Lower leg skin (tissue), 4 donors: ENCODE results near the gene NSD1. TPM values are rescaled to one million over a fixed set of nuclear protein-coding genes. Genes with fewer than 3 reads are reported as not detected.

Experiments
- DNase-seq, 2 donors: peaks; one replicate each; pipeline ENCODE4 v3.0.0-alpha.2; 2019; ENCODE audit warnings: low spot score in 2 of 2
- H3K4me3 ChIP-seq: fragments of 200-600 bp; sonication (generic); 2 replicates; pipeline ENCODE4 v1.5.1; 2017; ENCODE audit warnings: mild to moderate bottlenecking, low read depth; ENCODE audit not compliant: poor library complexity, severe bottlenecking
- POLR2A ChIP-seq, 2 donors: fragments of 450-650 bp; IDR thresholded peaks; one replicate each; pipeline ENCODE4 v1.6.1; 2016 to 2017; ENCODE audit warnings: antibody characterized with exemption in 2 of 2, mild to moderate bottlenecking in 1 of 2, moderate library complexity in 1 of 2
- WGBS, 2 donors: methylation state at CpG; one replicate each; pipeline ENCODE4 v1.1.5; 2018; 5-methylcytosine and 5-hydroxymethylcytosine counted together
- intact Hi-C: fragments of 100-400 bp; cut with DNase I; formaldehyde crosslinking; loops from one replicate; pipeline ENCODE4 v1.15.0; 2023; ENCODE audit warnings: low total_unique reads
- total RNA-seq, 4 donors: library from RNA; depleted of rRNA; stranded (reverse); fragments of >200 nt; gene quantifications; one replicate each; pipeline ENCODE4 v1.1.0, GENCODE V29; 2016
- TF ChIP-seq, protein P1 (sequence below), 3 donors: fragments of 450-650 bp; IDR thresholded peaks; one replicate each; pipeline ENCODE4 v1.5.1; 2016; ENCODE audit warnings: antibody characterized with exemption in 3 of 3, mild to moderate bottlenecking in 3 of 3, moderate library complexity in 2 of 3

The NSD1 gene
- total RNA-seq, 4 donors from 2014 or later, result 25.1 to 36.8 (median 34.2) TPM

- TF ChIP-seq POLR2A (IDR thresholded peaks at IDR 0.05), result no peak
- TF ChIP-seq, protein P1, sequence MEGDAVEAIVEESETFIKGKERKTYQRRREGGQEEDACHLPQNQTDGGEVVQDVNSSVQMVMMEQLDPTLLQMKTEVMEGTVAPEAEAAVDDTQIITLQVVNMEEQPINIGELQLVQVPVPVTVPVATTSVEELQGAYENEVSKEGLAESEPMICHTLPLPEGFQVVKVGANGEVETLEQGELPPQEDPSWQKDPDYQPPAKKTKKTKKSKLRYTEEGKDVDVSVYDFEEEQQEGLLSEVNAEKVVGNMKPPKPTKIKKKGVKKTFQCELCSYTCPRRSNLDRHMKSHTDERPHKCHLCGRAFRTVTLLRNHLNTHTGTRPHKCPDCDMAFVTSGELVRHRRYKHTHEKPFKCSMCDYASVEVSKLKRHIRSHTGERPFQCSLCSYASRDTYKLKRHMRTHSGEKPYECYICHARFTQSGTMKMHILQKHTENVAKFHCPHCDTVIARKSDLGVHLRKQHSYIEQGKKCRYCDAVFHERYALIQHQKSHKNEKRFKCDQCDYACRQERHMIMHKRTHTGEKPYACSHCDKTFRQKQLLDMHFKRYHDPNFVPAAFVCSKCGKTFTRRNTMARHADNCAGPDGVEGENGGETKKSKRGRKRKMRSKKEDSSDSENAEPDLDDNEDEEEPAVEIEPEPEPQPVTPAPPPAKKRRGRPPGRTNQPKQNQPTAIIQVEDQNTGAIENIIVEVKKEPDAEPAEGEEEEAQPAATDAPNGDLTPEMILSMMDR (IDR thresholded peaks at IDR 0.05), result no peak
- DNase-seq, result no peak
- intact Hi-C loops, result no loop called here
- no peak overlapping the region for H3K4me3 ChIP-seq
These were observed 100.2 kb downstream of the NSD1 start for GRCh38 chr5:177233802-177234201.

GRCh38 chr5:177234841-177235240 is 101.3 kb downstream of the NSD1 start:
- H3K4me3 ChIP-seq, result no peak overlapping the region
- intact Hi-C loops, result no loop called here
- 77 to 85% methylated on average over 2 of the region's 2 CpGs for WGBS, 2 donors
- no peak for DNase-seq
- no peak for TF ChIP-seq POLR2A (IDR thresholded peaks at IDR 0.05)
- TF ChIP-seq, protein P1 (IDR thresholded peaks at IDR 0.05), result no peak

- DNase-seq, result no peak
- no peak for TF ChIP-seq POLR2A (IDR thresholded peaks at IDR 0.05)
- TF ChIP-seq, protein P1 (IDR thresholded peaks at IDR 0.05), result no peak
- H3K4me3 ChIP-seq, result no peak overlapping the region
- intact Hi-C loops, result no loop called here
These were observed 108.2 kb downstream of the NSD1 start for GRCh38 chr5:177241768-177242167.

DNA sequence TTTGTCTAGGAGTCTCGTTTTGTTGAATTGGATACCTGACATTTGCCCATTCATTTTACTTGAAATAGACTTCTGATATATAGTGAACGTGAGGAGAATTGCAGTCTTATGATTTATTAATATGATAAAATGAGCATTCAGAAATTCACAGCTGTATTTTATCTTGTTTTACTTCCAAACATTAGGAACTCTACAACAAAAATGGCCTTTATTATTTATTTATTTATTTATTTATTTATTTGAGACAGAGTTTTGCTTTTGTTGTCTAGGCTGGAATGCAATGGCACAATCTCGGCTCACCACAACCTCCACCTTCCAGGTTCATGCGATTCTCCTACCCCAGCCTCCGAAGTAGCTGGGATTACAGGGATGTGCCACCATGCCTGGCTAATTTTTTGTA is 108.7 kb downstream of the NSD1 start:
- no peak overlapping the region for H3K4me3 ChIP-seq
- intact Hi-C loops, result no loop called here
- 90 to 94% methylated on average over 5 of the region's 5 CpGs for WGBS, 2 donors
- no peak for DNase-seq
- TF ChIP-seq, protein P1 (IDR thresholded peaks at IDR 0.05), result no peak
- no peak for TF ChIP-seq POLR2A (IDR thresholded peaks at IDR 0.05)

DNA sequence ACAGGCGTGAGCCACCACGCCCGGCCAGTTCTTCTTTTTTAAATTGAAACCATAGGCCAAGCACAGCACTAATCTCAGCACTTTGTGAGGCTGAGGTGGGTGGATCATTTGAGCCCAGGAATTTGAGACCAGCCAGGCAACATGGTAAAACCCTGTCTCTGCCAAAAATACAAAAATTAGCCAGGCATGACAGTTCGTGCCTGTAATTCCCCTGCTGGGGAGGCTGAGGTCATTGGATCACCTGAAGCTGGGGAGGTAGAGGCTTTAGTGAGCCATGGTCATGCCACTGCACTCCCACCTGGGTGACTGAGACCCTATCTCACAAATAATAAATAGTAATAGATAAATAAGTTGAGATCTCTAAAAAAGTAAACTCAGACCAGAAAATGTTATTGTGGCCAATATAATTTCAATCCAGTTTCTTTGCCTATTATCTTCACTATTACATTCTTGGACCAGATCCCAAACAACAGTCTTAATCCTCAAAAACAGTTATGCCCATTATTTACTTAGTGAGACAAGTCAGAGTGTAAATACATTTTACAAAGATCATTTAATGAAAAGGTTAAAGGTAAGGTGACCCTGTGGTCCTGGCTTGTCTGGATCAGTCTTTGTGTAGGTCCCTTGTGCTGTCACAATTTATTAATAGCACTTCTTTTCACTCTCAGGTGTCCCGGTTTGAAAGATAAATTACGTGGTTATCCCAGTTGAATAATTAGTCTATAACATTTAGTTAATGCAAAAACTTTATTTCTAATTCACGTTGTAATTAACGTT is 116.4 kb downstream of the NSD1 start:
- TF ChIP-seq, protein P1 (IDR thresholded peaks at IDR 0.05), result no peak
- TF ChIP-seq POLR2A (IDR thresholded peaks at IDR 0.05), result no peak
- no peak overlapping the region for H3K4me3 ChIP-seq
- DNase-seq, result no peak
- 85% methylated on average over 8 of the region's 8 CpGs for WGBS, 2 donors
- intact Hi-C loops, result no loop called here

- WGBS, 2 donors, result 83 to 85% methylated on average over 1 of the region's 1 CpG
- DNase-seq, result no peak
- TF ChIP-seq, protein P1 (IDR thresholded peaks at IDR 0.05), result no peak
- no peak for TF ChIP-seq POLR2A (IDR thresholded peaks at IDR 0.05)
- no peak overlapping the region for H3K4me3 ChIP-seq
- intact Hi-C loops, result no loop called here
These were observed 119.7 kb downstream of the NSD1 start for GRCh38 chr5:177253252-177253651.
